ENCODE results near the gene PPP1R1A. TPM values are rescaled to one million over a fixed set of nuclear protein-coding genes. Genes with fewer than 3 reads are reported as not detected.

Gene PPP1R1A
- total RNA-seq, 4 donors from 2014 or later, result 3.6 to 10.2 (median 7.0) TPM

DNA sequence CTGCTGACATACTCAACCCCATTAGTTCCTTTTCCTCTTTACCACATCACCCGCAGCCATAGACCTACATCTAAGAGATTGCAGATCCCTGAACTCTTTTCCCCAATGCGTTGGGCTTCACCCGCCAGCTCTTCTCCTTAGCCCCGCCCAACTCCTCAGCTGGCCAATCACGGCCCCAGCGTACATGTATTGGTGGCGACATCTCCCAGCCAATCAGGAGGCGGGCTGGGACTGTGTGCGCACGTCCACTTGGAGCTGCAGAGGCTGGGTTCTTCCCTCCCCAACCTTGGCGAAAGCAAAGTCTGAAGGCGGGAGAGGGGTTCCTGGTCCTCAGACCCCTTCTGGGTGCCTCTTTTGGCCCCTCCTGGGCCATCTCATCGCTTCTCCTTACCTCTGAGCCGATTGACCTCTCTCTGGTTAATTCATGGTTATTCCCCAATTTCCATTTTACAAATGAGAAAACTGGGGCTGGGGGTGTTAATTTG is 28.0 kb downstream of the PPP1R1A start:
- Histone ChIP-seq H3K27ac (replicated peaks in 1 of 4) (peak overlapping the region; percentile 50 to 78 (median 74)), H3K36me3 (no peaks in the 10 kb centered on the region), H3K4me3 (peak overlapping the region; percentile 35 to 49 (median 44)), H3K9me3 (no peaks in the 10 kb centered on the region), H3K4me1 (peaks cover 0 to 62% (median 56%) of the 10 kb centered on the region in 4 donors), H3K27me3 (peaks cover 0 to 3% (median under 1%) of the 10 kb centered on the region in 4 donors)
- WGBS, result 30% methylated on average over 14 of the region's 14 CpGs
- DNase-seq (ENCODE audit: extremely low spot score), result peak; percentile 97
- intact Hi-C loops (cut with DNase I), result no loop called here
- TF ChIP-seq, protein P1, sequence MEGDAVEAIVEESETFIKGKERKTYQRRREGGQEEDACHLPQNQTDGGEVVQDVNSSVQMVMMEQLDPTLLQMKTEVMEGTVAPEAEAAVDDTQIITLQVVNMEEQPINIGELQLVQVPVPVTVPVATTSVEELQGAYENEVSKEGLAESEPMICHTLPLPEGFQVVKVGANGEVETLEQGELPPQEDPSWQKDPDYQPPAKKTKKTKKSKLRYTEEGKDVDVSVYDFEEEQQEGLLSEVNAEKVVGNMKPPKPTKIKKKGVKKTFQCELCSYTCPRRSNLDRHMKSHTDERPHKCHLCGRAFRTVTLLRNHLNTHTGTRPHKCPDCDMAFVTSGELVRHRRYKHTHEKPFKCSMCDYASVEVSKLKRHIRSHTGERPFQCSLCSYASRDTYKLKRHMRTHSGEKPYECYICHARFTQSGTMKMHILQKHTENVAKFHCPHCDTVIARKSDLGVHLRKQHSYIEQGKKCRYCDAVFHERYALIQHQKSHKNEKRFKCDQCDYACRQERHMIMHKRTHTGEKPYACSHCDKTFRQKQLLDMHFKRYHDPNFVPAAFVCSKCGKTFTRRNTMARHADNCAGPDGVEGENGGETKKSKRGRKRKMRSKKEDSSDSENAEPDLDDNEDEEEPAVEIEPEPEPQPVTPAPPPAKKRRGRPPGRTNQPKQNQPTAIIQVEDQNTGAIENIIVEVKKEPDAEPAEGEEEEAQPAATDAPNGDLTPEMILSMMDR (IDR thresholded peaks at IDR 0.05), result no peak
- TF ChIP-seq POLR2AphosphoS5 (IDR thresholded peaks at IDR 0.05) (peak; percentile 71 to 79), POLR2A (IDR thresholded peaks at IDR 0.05; ENCODE audit: low read depth) (no peak)

DNA sequence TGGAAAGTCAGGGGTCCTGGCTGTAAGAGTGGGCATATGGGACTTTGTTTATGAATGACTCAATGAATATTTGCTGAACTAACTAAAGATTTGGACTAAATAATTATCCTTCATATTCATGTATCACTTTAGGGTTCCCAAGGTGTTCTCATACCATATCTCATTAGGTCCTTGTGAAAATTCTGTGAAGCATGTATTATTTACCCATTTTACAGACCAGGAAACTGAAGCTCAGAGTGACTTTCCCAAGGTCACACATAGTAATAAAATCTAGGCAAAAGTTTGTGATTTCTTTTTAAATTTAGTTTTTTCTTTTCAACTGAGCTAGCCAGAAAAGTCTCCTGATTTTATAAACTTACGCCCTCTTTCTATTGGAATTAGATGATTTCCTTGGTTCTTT is 29.7 kb downstream of the PPP1R1A start:
- H3K4me3 ChIP-seq, result no peak overlapping the region
- H3K4me1 ChIP-seq, result peaks cover 0 to 45% (median 40%) of the 10 kb centered on the region in 4 donors
- 81% methylated on average over 1 of the region's 1 CpG for WGBS
- H3K36me3 ChIP-seq, result no peaks in the 10 kb centered on the region
- H3K27me3 ChIP-seq, result peaks cover 0 to 5% (median 2%) of the 10 kb centered on the region in 4 donors
- no peaks in the 10 kb centered on the region for H3K9me3 ChIP-seq
- intact Hi-C loops (cut with DNase I), result no loop called here
- no peak for DNase-seq (ENCODE audit: extremely low spot score)
- no peak overlapping the region for H3K27ac ChIP-seq (replicated peaks in 1 of 4)
- TF ChIP-seq, protein P1 (IDR thresholded peaks at IDR 0.05), result no peak
- TF ChIP-seq POLR2A (IDR thresholded peaks at IDR 0.05; ENCODE audit: low read depth) (no peak), POLR2AphosphoS5 (IDR thresholded peaks at IDR 0.05) (no peak), EP300 (IDR thresholded peaks at IDR 0.05) (no peak)

DNA sequence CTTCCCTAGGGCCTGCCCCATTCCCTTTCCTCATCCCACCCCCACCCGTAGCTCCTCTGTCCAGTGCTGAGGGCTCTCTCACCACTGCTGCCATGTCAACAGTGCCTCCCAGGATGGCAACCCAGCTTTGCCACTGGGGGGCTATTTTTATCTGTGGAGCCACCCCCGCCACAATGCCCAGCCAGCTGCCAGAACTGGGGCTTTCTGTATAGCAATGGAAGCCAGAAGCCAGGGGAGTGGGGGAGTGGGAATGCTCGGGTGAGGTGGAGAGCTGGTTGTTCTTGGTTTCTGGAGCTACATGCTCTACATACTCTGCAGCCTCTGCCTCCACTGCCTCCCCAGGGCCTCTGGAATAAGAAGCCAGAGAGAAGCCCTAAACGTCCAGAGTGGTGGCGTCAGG is 30.1 kb downstream of the PPP1R1A start:
- no peak for TF ChIP-seq POLR2A (IDR thresholded peaks at IDR 0.05; ENCODE audit: low read depth)
- TF ChIP-seq, protein P1 (IDR thresholded peaks at IDR 0.05), result no peak
- no peak overlapping the region for H3K27ac ChIP-seq (replicated peaks in 1 of 4)
- no peak overlapping the region for H3K4me3 ChIP-seq
- WGBS, result 77% methylated on average over 5 of the region's 5 CpGs
- H3K36me3 ChIP-seq, result no peaks in the 10 kb centered on the region
- no peaks in the 10 kb centered on the region for H3K9me3 ChIP-seq
- peaks cover 0 to 5% (median 2%) of the 10 kb centered on the region in 4 donors for H3K27me3 ChIP-seq
- peaks cover 0 to 41% (median 35%) of the 10 kb centered on the region in 4 donors for H3K4me1 ChIP-seq
- no peak for DNase-seq (ENCODE audit: extremely low spot score)
- intact Hi-C loops (cut with DNase I), result no loop called here

DNA sequence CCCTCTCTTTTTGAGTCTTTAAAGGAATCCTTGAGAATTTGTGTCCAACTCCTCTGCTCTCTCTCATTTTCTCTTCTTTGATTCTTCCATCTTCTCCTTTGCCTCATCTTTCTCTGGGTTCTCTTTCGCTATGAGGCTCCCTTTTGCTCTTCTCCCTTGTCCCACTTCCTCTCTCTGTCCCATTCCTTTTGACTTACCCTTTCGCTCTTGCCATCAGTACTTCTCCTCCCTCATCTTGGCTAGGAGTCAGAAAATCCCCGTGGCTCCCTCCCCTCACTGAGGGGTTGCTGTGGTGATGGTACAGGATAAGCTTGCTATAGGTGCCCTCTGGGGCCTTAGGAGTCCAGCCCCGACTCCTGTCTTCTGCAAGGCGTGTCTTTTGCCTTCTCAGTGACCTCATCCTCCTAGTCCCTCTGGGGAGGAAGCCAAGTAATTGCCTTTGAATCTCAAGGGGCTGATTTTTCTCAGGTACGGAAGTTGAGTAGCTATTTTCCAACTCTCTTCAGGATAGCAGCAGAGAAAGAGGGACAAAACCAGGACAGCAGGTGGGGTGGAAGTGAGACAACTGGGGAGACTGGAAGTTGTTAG is 32.7 kb downstream of the PPP1R1A start:
- TF ChIP-seq POLR2AphosphoS5 (IDR thresholded peaks at IDR 0.05) (no peak), POLR2A (IDR thresholded peaks at IDR 0.05; ENCODE audit: low read depth) (no peak), EP300 (IDR thresholded peaks at IDR 0.05) (no peak)
- TF ChIP-seq, protein P1 (IDR thresholded peaks at IDR 0.05), result no peak
- Histone ChIP-seq H3K9me3 (no peaks in the 10 kb centered on the region), H3K4me3 (no peak overlapping the region), H3K27me3 (peaks cover 0 to 5% (median 2%) of the 10 kb centered on the region in 4 donors), H3K27ac (replicated peaks in 1 of 4) (no peak overlapping the region), H3K4me1 (peaks cover 0 to 17% (median 12%) of the 10 kb centered on the region in 4 donors), H3K36me3 (no peaks in the 10 kb centered on the region)
- 68% methylated on average over 6 of the region's 6 CpGs for WGBS
- no peak for DNase-seq (ENCODE audit: extremely low spot score)
- intact Hi-C loops (cut with DNase I), result no loop called here

All from esophagus muscularis mucosa (tissue), 4 donors.